HL-60/S4 (cell line): ENCODE results near the gene ZRSR2.
"Not testable (repeated sequence)": the region's sequence is repeated elsewhere in the genome, so short reads cannot be mapped to it uniquely, and the experiment has no call there.

Experiments
- in situ Hi-C: fragments of 300-500 bp; cut with MboI; formaldehyde crosslinking; loops from 2 replicates; pipeline ENCODE4 v1.14.3; 2022; ENCODE audit warnings: low sequenced_read_pairs

The ZRSR2 gene, protein sequence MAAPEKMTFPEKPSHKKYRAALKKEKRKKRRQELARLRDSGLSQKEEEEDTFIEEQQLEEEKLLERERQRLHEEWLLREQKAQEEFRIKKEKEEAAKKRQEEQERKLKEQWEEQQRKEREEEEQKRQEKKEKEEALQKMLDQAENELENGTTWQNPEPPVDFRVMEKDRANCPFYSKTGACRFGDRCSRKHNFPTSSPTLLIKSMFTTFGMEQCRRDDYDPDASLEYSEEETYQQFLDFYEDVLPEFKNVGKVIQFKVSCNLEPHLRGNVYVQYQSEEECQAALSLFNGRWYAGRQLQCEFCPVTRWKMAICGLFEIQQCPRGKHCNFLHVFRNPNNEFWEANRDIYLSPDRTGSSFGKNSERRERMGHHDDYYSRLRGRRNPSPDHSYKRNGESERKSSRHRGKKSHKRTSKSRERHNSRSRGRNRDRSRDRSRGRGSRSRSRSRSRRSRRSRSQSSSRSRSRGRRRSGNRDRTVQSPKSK

DNA sequence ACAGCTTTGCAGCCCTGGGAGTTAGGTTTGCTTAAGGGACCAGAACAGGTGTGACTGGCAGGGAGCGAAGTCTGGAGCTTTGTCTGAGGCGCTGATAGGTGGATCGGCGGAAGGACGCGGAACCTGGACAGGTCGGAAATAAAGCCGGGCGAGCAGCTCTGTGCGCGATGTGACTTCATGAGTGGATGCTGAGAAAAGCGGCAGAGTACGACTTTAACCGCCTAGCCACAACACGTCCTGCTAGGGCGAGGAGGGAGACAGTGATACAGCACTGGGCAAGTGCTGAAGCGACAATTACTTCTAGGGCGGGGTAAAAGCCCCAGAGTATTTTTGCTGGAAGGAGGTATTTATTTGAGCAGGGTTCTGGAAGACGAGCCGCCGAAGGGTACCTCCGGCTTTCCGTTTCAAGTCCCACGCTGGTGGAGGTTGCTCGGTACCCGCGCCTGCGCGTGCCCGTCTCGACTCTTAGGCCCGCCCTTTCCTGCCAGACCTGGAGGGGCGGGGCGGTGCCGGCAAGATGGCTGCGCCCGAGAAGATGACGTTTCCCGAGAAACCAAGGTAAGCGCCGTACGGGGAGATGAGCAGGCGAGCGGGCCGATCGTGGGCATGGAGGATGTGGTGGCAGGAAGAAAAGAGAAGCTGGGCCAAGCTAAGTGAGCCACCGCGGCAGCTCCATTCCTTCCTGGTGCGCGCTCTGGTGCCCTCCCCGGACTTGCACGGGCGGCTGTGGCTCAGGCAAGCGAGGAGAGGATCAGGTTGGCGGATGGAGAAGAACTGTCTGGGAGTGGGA, at the start of gene ZRSR2:
Gene ZRSR2 (plus strand): TSS at position 506 of the 790 bp plus-strand sequence. CDS start 12 bp downstream, at position 518.
- in situ Hi-C loops: no loop called here

GRCh38 chrX:15744181-15744867, 46.0 kb upstream of the ZRSR2 start:
- in situ Hi-C loops: no loop called here

- in situ Hi-C loops: no loop called here
Measured at GRCh38 chrX:15745179-15745578, 45.1 kb upstream of the ZRSR2 start.

- in situ Hi-C loops: not testable (repeated sequence)
Measured at GRCh38 chrX:15746651-15747050, 43.6 kb upstream of the ZRSR2 start.

DNA sequence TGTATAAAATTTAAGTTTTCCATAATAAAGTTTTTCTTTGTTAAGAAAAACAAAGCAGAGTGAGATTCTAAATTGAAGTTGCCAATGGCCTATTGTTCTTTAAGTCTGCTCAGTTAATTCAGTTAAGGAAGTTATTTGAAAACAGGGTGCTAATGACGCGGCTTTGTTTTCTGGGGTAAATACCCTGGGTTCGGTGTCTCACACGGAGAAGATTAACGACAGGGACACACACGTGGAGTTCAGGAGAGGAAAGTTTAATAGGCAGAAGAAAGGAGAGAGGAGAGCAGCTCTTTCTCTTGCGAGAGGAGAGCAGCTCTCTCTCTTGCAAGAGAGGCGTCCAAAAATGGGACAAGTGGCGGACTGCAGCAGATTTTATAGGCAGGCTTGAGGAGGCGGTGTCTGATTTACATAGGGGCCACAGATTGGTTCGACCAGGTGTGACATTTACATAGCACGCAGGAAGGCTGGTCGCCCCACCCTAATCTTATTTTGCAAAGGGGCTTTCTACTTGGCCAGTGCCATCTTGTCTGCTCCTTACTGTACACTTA, 42.6 kb upstream of the ZRSR2 start:
- in situ Hi-C loops: no loop called here

DNA sequence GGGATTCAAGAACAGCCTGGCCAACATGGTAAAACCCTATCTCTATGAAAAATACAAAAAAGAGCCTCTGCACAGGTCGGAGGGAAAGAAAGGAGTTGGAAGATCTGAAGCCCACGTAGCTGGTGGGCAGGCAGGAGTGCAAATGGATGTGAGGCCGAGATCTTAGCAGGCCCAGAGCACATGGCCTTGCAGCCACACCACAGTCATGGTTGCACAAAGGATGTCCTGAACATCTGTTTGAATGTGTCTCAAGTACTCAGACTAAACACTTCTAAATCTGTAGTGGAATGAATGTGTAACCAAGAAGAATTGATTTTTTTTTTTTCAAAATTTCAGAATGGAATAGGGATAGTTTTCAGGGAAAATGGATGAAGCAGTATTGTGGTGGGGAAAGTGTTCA, 41.4 kb upstream of the ZRSR2 start:
- in situ Hi-C loops: no loop called here

- in situ Hi-C loops: no loop called here
Measured at GRCh38 chrX:15749642-15750610, 40.4 kb upstream of the ZRSR2 start.

GRCh38 chrX:15750611-15751154, 39.6 kb upstream of the ZRSR2 start:
- in situ Hi-C loops: no loop called here

DNA sequence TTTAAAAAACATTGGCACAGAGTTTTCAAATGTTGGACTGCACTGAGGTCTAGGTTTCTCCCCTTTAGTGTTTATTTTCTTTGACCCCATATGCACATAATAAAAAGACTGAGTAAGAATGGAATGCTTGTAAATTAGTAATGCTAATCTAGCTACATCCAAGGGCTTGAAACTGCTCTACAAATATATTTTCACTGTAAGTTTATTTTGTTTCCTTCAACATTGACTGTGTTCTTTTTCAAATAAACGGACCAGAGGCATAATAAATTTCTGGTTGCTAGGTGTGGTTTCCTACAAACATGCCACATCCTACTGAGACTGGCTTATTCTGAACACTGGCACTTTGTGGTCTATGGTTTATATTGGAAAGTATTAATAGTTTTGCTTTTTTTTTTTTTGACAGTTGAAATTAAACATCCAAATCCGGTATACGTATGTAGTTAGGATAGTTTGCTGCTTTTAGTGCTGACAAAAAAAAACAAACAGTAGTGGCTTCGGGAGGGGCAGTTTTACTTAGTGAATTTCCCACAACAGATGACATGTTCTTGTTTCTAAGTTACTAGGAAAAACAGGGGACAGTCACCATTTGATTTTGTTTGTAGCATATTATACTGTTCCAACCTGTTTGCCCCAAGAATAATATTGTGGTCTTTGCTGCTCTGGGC, 39.0 kb upstream of the ZRSR2 start:
- in situ Hi-C loops: no loop called here

- in situ Hi-C loops: no loop called here
Measured at GRCh38 chrX:15755091-15755490, 35.2 kb upstream of the ZRSR2 start.

GRCh38 chrX:15758140-15758539, 32.1 kb upstream of the ZRSR2 start:
- in situ Hi-C loops: no loop called here

DNA sequence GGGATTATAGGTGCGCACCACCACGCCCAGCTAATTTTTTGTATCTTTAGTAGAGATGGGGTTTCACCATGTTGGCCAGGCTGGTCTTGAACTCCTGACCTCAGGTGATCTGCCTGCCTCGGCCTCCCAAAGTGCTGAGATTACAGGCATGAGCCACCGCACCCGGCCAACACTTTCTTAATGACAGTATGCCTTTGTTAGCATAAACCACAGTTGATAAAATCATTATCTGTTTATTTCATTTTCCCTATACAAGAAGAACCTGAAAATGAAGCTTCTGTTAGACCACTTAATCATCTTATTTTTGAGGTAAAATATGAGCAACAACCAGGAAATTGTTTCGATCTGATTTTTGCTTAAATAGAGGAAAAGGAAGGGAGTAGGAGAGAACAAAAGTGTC, 30.4 kb upstream of the ZRSR2 start:
- in situ Hi-C loops: not testable (repeated sequence)

DNA sequence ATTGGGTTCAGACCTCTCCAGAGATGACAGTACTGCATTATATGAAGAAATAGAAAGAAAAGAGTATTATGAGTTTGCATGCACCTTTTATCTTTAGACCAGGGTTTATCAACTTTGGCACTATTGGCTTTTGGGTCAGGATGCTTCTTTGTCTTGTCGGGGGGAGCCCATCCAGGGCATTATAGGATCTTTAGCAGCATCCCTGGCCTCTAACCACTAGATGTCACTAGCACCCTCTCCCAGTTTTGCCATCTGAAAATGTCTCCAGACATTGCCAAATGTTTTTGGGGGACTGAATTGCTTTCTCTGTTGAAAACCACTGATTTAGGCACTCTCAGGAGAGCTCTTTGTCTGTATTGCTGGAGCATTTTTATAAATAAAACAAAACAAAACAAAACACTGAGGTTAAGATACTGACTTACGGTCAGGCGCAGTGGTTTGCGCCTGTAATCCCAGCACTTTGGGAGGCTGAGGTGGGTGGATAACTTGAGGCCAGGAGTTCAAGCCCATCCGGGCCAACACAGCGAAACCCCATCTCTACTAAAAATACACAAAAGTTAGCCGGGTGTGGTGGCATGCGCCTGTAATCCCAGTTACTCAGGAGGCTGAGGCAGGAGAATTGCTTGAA, 28.6 kb upstream of the ZRSR2 start:
- in situ Hi-C loops: no loop called here

DNA sequence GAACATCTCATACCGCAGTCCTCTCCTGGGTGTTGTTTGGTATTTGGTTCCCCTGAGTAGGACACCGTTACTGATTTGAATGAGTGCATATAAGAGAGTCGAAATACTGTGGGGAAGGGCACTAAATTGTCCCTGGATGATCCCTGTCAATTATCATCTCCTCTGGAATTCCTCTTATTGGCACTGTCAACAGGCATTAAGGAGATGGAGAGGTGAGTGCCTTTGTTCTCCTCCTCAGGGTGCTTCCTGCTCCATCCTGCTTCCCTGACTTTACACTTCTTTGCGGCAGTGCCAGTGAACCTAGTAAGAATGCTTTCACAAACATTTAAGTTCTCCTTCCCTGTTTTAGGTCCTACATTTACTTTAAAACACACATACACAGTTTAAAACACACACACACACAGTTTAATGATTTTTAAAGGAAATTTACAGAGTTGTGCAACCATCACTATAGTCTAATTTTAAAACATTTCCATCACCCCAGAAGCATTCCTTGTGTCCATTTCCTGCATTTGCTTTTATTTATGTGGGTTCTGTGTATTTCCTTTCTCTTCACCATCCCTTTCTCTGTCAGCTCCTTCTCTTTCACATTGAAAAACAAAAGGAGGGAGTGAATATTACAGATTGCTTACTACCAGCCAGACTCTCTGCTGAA, 20.9 kb upstream of the ZRSR2 start:
- in situ Hi-C loops: no loop called here

GRCh38 chrX:15781961-15782699, 8.2 kb upstream of the ZRSR2 start:
- in situ Hi-C loops: no loop called here

DNA sequence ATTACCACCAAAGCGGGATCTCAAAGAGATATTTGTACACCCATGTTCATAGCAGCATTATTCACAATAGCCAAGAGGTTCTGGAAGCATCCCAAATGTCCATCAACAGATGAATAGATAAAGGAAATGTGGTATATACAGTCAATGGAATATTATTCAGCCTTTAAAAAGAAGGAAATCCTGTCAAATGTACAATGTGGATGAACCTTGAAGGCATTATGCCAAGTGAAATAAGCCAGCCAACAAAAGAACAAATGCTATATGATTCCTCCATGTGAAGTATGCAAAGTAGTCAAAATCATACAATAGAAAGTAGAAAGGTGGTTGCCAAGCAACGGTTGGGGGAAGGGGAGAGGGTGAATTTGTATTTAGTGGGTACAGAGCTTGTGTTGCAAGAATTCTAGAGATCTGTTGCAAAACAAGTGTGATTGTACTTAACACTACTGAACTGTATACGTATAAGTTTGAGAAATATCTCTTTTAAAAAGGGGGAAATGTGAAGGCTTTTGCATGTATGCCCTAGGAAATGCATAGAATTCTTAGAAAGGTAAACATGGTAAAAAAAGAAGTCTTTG, 5.0 kb upstream of the ZRSR2 start:
- in situ Hi-C loops: no loop called here

DNA sequence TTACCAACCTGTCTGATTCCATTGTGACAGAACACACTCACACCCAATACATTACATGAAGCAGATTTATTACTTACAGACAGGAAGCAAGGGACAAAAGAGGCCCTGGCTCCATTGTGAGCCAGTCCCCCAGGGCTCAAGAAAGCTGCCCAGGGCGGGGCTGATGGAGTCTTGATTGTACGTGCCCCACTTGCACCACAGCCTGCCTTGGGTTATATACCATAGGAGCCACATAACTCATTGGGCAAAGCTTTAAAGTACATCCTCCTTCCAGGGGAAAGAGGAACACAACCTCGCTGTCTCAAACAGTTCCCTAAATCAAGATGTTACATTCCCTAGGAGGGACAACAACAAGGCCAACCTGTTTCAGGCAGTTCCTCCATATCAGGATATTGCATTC, 3.4 kb upstream of the ZRSR2 start:
- in situ Hi-C loops: no loop called here
